Skeletal muscle tissue (tissue), 4 donors: Measurements from ENCODE around the gene KIF12. TPM values are rescaled to one million over a fixed set of nuclear protein-coding genes. Genes with fewer than 3 reads are reported as not detected.
"Not testable (repeated sequence)": the region's sequence is repeated elsewhere in the genome, so short reads cannot be mapped to it uniquely, and the experiment has no call there.

ENCODE experiments used
- H3K27ac ChIP-seq: one replicate; pipeline ENCODE4 v1.7.0; 2013; ENCODE audit warnings: mild to moderate bottlenecking, low read depth, low read length, inconsistent platforms
- H3K27me3 ChIP-seq, 3 donors: one replicate each; pipeline ENCODE4 v1.7.0; 2013; ENCODE audit warnings: low read length in 3 of 3; ENCODE audit not compliant: control insufficient read depth in 3 of 3, insufficient read depth in 3 of 3
- H3K36me3 ChIP-seq, 3 donors: one replicate each; pipeline ENCODE4 v1.7.0; 2013; ENCODE audit warnings: low read length in 3 of 3; ENCODE audit not compliant: control insufficient read depth in 3 of 3, insufficient read depth in 3 of 3
- H3K4me1 ChIP-seq, 3 donors: one replicate each; pipeline ENCODE4 v1.7.0; 2013; ENCODE audit warnings: low read length in 3 of 3, mild to moderate bottlenecking in 3 of 3; ENCODE audit not compliant: control insufficient read depth in 3 of 3, insufficient read depth in 3 of 3
- H3K4me3 ChIP-seq, 3 donors: one replicate each; pipeline ENCODE4 v1.7.0; 2013; ENCODE audit warnings: low read length in 3 of 3
- H3K9ac ChIP-seq, 3 donors: one replicate each; pipeline ENCODE4 v1.7.0; 2013; ENCODE audit warnings: low read length in 3 of 3, mild to moderate bottlenecking in 3 of 3, moderate library complexity in 2 of 3, low read depth in 1 of 3
- H3K9me3 ChIP-seq, 3 donors: one replicate each; pipeline ENCODE4 v1.7.0; 2013; ENCODE audit warnings: low read length in 3 of 3; ENCODE audit not compliant: control insufficient read depth in 3 of 3
- total RNA-seq: library from RNA; depleted of rRNA; stranded (reverse); fragments of >200 nt; gene quantifications from one replicate; pipeline ENCODE4 v1.2.3, GENCODE V29; 2014
- donor health status: Osteomylitis.

The KIF12 gene
- total RNA-seq, 1 donor from 2014 or later, result not detected

DNA sequence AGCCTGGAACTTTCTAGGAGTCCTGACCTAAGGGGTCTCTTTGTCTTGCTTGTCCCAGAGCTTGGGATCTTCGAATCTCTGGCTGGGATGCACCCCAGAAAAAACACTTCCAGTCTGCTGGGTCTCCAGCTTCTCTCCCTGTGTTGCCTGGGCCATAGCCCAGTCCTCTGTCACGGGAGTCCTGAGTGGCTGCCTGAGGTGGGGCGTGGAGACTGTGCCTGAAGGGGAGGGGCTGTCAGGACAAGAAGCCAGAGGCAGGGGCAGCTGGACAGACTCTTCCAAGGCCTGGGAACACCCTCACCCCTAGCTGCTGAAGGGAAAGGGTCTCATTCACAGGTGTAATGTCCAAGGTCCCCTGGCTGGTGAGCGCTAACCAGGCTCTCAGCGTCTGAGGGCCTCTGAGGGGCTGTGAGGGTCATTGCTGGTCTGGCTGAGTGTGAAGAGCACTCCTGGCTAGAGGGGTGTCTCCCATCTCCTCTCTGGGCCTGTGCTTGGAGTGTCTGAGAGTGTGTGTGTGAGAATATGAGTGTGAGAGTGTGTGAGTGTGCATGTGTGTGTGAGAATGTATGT is 35.8 kb upstream of the KIF12 start:
- no peaks in the 10 kb centered on the region for H3K9me3 ChIP-seq
- H3K9ac ChIP-seq, result no peak overlapping the region
- H3K27me3 ChIP-seq, result peaks cover 0 to 5% (median 0%) of the 10 kb centered on the region in 3 donors
- no peak overlapping the region for H3K27ac ChIP-seq
- H3K36me3 ChIP-seq, result no peaks in the 10 kb centered on the region
- H3K4me1 ChIP-seq, result peaks cover 5 to 15% (median 11%) of the 10 kb centered on the region in 3 donors
- no peak overlapping the region for H3K4me3 ChIP-seq

DNA sequence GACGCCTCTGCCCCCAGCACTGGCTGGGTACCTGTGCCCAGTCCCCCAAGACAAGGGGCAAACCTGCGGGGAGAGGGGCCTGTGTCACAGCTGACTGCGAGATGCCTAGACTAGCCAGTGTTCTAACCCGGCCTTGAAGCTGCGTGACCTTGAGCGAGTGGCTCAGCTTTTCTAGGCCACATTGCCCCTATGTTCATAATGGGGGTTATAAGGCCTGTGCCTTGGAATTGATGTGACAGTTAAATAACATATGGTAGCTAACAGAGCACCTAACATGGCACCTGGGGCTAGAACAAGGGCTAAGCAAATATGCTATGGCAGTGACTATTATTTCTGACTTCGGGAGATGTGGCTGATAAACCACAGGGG is 33.4 kb upstream of the KIF12 start:
- H3K27ac ChIP-seq, result no peak overlapping the region

DNA sequence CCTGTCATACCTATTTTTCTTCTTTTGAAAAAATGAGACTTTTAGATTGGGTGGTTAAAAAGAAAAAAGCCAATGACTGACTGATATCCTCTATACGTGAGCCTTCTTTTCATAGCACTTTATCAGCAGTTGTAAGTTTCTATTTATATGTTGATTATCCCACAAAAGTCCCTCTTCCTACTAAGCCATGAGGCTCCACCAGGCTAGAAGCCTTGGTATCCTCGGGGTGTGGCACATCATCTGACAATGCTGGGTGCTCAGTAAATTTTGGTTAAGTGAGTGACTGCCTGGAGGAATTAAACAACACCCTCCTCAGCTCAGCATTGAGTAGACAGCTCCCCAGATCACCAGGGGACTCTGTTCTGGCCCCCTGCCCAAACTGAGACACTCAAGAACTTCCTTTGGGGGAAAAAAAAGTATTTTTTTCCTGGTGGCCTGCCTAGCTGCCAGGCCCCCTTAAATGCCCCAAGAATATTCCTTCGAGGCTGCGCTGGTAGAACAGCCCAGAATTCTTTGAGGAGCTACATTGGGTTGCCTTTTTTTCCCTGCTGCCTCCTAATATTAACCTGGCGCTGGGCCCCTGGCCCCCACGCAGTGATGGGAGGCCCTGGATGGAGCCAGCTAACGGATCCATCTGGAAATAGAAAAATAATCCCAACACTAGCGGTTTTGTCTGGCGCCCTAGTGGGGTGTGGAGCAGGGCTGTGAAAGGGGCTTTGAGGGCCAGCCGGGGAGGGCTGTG is 32.9 kb upstream of the KIF12 start:
- H3K4me3 ChIP-seq, result no peak overlapping the region
- no peaks in the 10 kb centered on the region for H3K36me3 ChIP-seq
- peaks cover 2 to 7% (median 4%) of the 10 kb centered on the region in 3 donors for H3K9me3 ChIP-seq
- H3K27ac ChIP-seq, result no peak overlapping the region
- no peak overlapping the region for H3K9ac ChIP-seq
- peaks cover 0 to 5% (median 5%) of the 10 kb centered on the region in 3 donors for H3K27me3 ChIP-seq
- H3K4me1 ChIP-seq, result no peaks in the 10 kb centered on the region

More for the DNA sequence above, 33.4 kb upstream of the KIF12 start:
- Histone ChIP-seq H3K4me1 (no peaks in the 10 kb centered on the region), H3K27me3 (peaks cover 0 to 5% (median 2%) of the 10 kb centered on the region in 3 donors), H3K9me3 (peaks cover under 1 to 6% (median under 1%) of the 10 kb centered on the region in 3 donors), H3K9ac (no peak overlapping the region), H3K36me3 (no peaks in the 10 kb centered on the region), H3K4me3 (no peak overlapping the region)

GRCh38 chr9:114130624-114131277 is 31.7 kb upstream of the KIF12 start:
- Histone ChIP-seq H3K4me1 (no peaks in the 10 kb centered on the region), H3K27ac (no peak overlapping the region), H3K27me3 (peaks cover 0 to 8% (median 5%) of the 10 kb centered on the region in 3 donors), H3K4me3 (no peak overlapping the region), H3K9ac (no peak overlapping the region), H3K9me3 (peaks cover 2 to 7% (median 4%) of the 10 kb centered on the region in 3 donors), H3K36me3 (no peaks in the 10 kb centered on the region)

- no peak overlapping the region for H3K9ac ChIP-seq
- no peak overlapping the region for H3K27ac ChIP-seq
- peaks cover 0 to 8% (median 5%) of the 10 kb centered on the region in 3 donors for H3K27me3 ChIP-seq
- no peaks in the 10 kb centered on the region for H3K4me1 ChIP-seq
- no peaks in the 10 kb centered on the region for H3K36me3 ChIP-seq
- H3K4me3 ChIP-seq, result no peak overlapping the region
- peaks cover 2 to 7% (median 4%) of the 10 kb centered on the region in 3 donors for H3K9me3 ChIP-seq
Measured at GRCh38 chr9:114130141-114130540, 31.0 kb upstream of the KIF12 start.

DNA sequence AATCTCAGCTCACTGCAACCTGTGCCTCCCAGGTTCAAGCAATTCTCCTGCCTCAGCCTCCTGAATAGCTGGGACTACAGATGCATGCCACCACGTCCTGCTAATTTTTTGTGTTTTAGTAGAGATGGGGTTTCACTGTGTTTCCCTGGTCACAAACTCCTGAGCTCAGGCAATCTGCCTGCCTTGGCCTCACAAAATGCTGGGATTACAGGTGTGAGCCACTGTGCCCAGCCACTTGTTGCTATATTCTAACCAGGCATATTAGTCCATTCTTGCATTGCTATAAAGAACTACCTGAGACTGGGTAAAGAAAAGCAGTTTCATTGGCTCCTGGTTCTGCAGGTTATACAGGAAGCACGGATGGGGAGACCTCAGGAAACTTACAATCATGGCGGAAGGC is 29.7 kb upstream of the KIF12 start:
- H3K27me3 ChIP-seq, result peaks cover 0 to 11% (median 5%) of the 10 kb centered on the region in 3 donors
- not testable (repeated sequence) for H3K36me3 ChIP-seq, H3K4me1 ChIP-seq, H3K4me3 ChIP-seq, H3K9ac ChIP-seq, H3K9me3 ChIP-seq, H3K27ac ChIP-seq

DNA sequence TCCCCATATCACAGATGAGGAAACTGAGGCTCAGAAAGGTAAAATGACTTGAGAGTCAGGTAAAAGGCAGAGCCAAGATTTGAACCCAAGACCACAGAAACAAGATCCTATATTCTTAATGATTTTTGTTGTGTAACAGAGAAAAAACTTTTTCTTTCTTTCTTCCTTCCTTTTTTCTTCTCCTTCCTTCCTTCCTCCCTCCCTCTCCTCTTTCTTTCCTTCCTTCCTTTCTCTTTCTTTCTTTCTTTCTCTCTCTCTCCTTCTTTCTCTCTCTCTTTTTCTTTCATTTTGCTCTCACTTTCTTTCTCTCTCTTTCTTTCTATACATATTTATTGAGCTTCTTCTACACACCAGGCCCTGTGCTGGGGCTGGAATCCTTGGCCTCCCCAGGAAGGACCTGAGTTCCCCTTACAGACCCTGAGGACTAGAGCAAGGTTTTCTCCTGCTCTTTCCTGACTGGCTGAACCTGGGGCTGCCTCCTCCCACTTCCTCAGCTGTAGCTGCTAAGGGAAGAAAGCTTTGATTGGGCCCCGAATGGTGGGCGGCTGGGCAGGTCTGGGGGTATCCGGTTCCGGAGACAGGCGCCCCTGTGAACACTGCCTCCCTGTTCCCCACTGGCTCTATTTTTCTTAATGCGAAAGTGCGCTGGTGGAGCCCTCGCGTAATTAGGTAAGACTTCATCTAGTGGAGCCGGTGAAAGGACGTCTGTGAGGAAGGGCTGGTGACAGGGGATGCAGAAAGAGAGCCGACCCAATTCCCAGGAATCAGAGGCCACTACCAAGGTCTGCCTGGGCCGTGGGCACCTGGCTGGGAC is 27.4 kb upstream of the KIF12 start:
- peaks cover 0 to 2% (median 0%) of the 10 kb centered on the region in 3 donors for H3K4me1 ChIP-seq
- H3K27ac ChIP-seq, result no peak overlapping the region
- H3K27me3 ChIP-seq, result peaks cover 0 to 11% (median 5%) of the 10 kb centered on the region in 3 donors
- H3K9me3 ChIP-seq, result peaks cover 2 to 7% (median 4%) of the 10 kb centered on the region in 3 donors
- no peak overlapping the region for H3K9ac ChIP-seq
- H3K36me3 ChIP-seq, result no peaks in the 10 kb centered on the region
- H3K4me3 ChIP-seq, result no peak overlapping the region

DNA sequence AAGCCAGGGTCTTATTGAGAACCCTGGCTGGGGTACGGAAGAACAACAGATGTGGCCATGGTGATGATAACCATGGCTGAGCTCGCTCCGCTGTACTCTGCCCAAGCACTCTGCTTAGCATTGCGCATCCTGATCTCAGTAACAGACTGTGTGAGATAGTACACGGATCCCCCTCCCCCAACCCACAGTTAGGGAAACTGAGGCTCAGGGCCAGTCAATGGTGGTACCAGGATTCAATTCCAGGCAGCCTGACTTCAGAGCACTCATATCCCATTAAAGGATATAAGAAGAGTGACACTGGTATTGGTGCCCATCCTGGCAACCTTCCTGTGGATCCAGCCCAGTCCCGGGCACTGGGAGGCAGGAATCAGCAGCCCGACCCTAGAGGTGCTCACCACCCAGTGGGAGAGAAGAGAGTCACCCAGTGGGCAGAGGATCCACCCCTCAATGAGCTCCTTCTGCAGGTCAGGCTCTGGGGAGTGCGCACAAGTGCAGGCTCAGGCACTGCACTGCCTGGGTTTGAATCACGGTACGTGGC is 26.5 kb upstream of the KIF12 start:
- Histone ChIP-seq H3K4me1 (peaks cover 0 to 2% (median 0%) of the 10 kb centered on the region in 3 donors), H3K9ac (no peak overlapping the region), H3K27ac (no peak overlapping the region), H3K4me3 (no peak overlapping the region), H3K9me3 (peaks cover 2 to 7% (median 4%) of the 10 kb centered on the region in 3 donors), H3K27me3 (peaks cover 0 to 11% (median 5%) of the 10 kb centered on the region in 3 donors), H3K36me3 (no peaks in the 10 kb centered on the region)

DNA sequence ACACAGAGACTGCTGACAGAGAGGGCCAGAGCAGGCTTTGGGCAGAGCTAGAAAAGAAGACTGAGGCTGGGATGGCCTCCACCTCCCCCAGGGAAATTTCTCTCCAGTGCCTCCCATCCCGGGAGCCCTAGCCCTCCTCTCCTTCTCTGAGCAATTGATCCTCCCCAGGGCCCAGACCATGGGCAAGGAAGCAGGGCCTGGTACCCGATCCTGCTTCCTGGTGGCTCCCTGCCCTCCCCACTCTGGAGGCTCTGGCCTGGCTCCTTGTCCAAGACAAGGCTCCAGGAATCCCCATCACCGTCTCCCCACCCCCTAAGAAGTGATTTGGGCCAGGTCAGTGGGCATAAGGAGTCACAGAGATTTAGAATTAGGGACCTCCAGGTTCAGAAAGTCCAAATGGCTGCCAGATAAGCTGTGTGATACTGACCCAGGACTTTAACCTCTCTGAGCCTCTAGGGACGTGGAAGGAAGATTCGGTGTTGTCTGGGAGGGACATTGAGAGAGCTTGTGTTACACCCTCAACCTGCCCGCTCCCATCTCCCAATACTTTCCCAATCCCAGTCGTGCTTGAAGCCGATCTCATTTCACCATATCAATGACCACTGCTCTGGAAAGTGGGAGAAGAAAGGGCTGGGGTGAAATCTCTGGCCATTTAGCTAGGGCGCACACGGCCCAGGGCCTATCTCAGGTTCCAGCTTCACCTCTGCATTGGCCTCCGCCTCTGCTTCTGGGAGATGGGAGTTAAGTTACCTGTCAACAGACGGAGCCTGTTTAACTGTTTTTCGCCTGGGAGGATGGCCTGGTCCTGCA is 25.8 kb upstream of the KIF12 start:
- no peak overlapping the region for H3K27ac ChIP-seq
- H3K9me3 ChIP-seq, result peaks cover 2 to 7% (median 4%) of the 10 kb centered on the region in 3 donors
- H3K9ac ChIP-seq, result no peak overlapping the region

More for the DNA sequence above, 25.8 kb upstream of the KIF12 start:
- H3K27me3 ChIP-seq, result peaks cover 0 to 11% (median under 1%) of the 10 kb centered on the region in 3 donors
- H3K36me3 ChIP-seq, result no peaks in the 10 kb centered on the region
- H3K4me3 ChIP-seq, result no peak overlapping the region
- H3K4me1 ChIP-seq, result peaks cover 0 to 2% (median 0%) of the 10 kb centered on the region in 3 donors
